ENCODE results near the gene MOCS3. TPM values are rescaled to one million over a fixed set of nuclear protein-coding genes. Genes with fewer than 3 reads are reported as not detected.

The MOCS3 gene
- total and polyA plus RNA-seq, 10 of the 15 experiments (the other 5 are each of a cell fraction or from before 2014, with no cell fraction given), result 0.87 to 5.9 (median 3.6) TPM

DNA sequence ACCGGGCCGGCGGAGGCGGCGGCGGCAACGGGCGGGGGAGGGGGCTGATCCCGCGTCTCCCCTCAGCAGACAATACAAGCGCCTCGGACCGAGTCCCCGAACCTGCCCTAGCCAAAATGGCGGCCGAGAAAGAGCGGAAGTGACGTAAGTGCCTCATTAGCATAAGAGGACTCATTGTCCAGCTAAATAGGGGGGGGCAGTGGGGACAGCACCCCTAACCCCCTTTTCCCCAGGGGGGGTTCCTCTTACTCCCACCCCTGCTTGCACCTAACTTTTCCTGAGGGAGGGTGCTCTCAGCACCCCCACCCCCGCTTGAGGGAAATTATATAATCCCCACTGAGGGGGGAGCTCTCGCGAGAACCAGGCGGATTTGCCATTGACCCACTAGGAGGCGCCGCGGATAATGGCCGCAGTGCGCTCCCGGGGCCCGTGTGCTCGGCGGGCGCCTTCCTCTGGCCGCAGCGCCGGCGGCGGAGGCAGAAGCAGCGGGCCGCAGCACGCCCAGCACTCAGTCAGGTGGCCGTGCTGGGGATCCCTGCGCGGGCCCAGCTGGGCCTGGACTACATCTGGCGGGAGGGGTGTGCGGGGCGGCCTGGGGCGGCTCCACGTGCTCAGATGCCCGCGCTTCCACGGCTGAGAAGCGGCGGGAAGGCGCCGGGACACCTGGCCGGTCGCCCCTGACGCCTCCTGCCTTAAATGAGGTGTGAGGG is 27.2 kb upstream of the MOCS3 start, which contains the start of gene ADNP (continued):
- no peak for TF ChIP-seq SREBF1 (IDR thresholded peaks at IDR 0.05; ENCODE audit: low read length)
- no peak for TF ChIP-seq NFXL1 (IDR thresholded peaks at IDR 0.05; ENCODE audit: borderline replicate concordance)
- no peak; the same call in 1 of the 2 replicates for TF ChIP-seq POLR2AphosphoS2 (IDR thresholded peaks at IDR 0.05; ENCODE audit: low read depth, low read length)
- TF ChIP-seq FOXM1 (IDR thresholded peaks at IDR 0.05; ENCODE audit: low read depth, low read length), result peak; percentile 71
- no peak; a peak in 1 of 4 replicates for TF ChIP-seq CEBPB (IDR thresholded peaks at IDR 0.05; ENCODE audit: borderline replicate concordance in 1 of 2, low read depth in 2 of 2, low read length in 2 of 2)
- no peak for TF ChIP-seq NR2C2 (IDR thresholded peaks at IDR 0.05; ENCODE audit: borderline replicate concordance, control insufficient read depth, insufficient read length, low read depth)
- TF ChIP-seq RAD21 (IDR thresholded peaks at IDR 0.05; ENCODE audit: insufficient read depth, low read depth, low read length), result peak; percentile 37; the same call in 1 of the 2 replicates
- TF ChIP-seq, protein P1, sequence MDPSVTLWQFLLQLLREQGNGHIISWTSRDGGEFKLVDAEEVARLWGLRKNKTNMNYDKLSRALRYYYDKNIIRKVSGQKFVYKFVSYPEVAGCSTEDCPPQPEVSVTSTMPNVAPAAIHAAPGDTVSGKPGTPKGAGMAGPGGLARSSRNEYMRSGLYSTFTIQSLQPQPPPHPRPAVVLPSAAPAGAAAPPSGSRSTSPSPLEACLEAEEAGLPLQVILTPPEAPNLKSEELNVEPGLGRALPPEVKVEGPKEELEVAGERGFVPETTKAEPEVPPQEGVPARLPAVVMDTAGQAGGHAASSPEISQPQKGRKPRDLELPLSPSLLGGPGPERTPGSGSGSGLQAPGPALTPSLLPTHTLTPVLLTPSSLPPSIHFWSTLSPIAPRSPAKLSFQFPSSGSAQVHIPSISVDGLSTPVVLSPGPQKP (IDR thresholded peaks at IDR 0.05; ENCODE audit: low read depth, low read length), result peak; percentile 79
- no peak for TF ChIP-seq FOS (IDR thresholded peaks at IDR 0.05; ENCODE audit: borderline replicate concordance, extremely low read depth, insufficient read length)
- TF ChIP-seq TAF1 (IDR thresholded peaks at IDR 0.05; ENCODE audit: borderline replicate concordance, low read depth, low read length), result peak; percentile 98
- TF ChIP-seq ETV6 (conservative IDR thresholded peaks at IDR 0.05 in 1 of 2, IDR thresholded peaks at IDR 0.05 in 1 of 2; ENCODE audit: borderline replicate concordance in 1 of 2, low read depth in 1 of 2), result peak in 1 of 2 experiments; percentile 22; a peak in 1 of 4 replicates
- TF ChIP-seq ZNF384 (IDR thresholded peaks at IDR 0.05; ENCODE audit: borderline replicate concordance, low read depth, low read length), result no peak
- TF ChIP-seq, protein P2, sequence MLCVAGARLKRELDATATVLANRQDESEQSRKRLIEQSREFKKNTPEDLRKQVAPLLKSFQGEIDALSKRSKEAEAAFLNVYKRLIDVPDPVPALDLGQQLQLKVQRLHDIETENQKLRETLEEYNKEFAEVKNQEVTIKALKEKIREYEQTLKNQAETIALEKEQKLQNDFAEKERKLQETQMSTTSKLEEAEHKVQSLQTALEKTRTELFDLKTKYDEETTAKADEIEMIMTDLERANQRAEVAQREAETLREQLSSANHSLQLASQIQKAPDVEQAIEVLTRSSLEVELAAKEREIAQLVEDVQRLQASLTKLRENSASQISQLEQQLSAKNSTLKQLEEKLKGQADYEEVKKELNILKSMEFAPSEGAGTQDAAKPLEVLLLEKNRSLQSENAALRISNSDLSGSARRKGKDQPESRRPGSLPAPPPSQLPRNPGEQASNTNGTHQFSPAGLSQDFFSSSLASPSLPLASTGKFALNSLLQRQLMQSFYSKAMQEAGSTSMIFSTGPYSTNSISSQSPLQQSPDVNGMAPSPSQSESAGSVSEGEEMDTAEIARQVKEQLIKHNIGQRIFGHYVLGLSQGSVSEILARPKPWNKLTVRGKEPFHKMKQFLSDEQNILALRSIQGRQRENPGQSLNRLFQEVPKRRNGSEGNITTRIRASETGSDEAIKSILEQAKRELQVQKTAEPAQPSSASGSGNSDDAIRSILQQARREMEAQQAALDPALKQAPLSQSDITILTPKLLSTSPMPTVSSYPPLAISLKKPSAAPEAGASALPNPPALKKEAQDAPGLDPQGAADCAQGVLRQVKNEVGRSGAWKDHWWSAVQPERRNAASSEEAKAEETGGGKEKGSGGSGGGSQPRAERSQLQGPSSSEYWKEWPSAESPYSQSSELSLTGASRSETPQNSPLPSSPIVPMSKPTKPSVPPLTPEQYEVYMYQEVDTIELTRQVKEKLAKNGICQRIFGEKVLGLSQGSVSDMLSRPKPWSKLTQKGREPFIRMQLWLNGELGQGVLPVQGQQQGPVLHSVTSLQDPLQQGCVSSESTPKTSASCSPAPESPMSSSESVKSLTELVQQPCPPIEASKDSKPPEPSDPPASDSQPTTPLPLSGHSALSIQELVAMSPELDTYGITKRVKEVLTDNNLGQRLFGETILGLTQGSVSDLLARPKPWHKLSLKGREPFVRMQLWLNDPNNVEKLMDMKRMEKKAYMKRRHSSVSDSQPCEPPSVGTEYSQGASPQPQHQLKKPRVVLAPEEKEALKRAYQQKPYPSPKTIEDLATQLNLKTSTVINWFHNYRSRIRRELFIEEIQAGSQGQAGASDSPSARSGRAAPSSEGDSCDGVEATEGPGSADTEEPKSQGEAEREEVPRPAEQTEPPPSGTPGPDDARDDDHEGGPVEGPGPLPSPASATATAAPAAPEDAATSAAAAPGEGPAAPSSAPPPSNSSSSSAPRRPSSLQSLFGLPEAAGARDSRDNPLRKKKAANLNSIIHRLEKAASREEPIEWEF (IDR thresholded peaks at IDR 0.05; ENCODE audit: insufficient replicate concordance, low read depth, low read length), result no peak
- peak; percentile 59 for TF ChIP-seq TBL1XR1 (IDR thresholded peaks at IDR 0.05; ENCODE audit: low read depth, low read length)
- TF ChIP-seq, protein P3, sequence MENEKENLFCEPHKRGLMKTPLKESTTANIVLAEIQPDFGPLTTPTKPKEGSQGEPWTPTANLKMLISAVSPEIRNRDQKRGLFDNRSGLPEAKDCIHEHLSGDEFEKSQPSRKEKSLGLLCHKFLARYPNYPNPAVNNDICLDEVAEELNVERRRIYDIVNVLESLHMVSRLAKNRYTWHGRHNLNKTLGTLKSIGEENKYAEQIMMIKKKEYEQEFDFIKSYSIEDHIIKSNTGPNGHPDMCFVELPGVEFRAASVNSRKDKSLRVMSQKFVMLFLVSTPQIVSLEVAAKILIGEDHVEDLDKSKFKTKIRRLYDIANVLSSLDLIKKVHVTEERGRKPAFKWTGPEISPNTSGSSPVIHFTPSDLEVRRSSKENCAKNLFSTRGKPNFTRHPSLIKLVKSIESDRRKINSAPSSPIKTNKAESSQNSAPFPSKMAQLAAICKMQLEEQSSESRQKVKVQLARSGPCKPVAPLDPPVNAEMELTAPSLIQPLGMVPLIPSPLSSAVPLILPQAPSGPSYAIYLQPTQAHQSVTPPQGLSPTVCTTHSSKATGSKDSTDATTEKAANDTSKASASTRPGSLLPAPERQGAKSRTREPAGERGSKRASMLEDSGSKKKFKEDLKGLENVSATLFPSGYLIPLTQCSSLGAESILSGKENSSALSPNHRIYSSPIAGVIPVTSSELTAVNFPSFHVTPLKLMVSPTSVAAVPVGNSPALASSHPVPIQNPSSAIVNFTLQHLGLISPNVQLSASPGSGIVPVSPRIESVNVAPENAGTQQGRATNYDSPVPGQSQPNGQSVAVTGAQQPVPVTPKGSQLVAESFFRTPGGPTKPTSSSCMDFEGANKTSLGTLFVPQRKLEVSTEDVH (IDR thresholded peaks at IDR 0.05; ENCODE audit: low read depth, partially characterized antibody), result no peak
- no peak for TF ChIP-seq RBBP5 (conservative IDR thresholded peaks at IDR 0.05)
- TF ChIP-seq RELA (IDR thresholded peaks at IDR 0.05; ENCODE audit: borderline replicate concordance, partially characterized antibody), result peak; percentile 65
